ENCODE results near the gene VRK2. TPM values are rescaled to one million over a fixed set of nuclear protein-coding genes. Genes with fewer than 3 reads are reported as not detected.

Gene VRK2
- total and polyA plus RNA-seq, 5 donors, result 10.2 to 28.9 (median 23.5) TPM

- H3K27me3 ChIP-seq (ENCODE audit: control insufficient read depth, insufficient read depth), result no peaks in the 10 kb centered on the region
- 71% methylated on average over 2 of the region's 2 CpGs for WGBS
- no peak for DNase-seq
- ATAC-seq, result no peak
- intact Hi-C loops (cut with DNase I), result no loop called here
- no peak overlapping the region for H3K27ac ChIP-seq (ENCODE audit: low read length)
- H3K4me1 ChIP-seq (ENCODE audit: control insufficient read depth, insufficient read depth, low read length), result no peaks in the 10 kb centered on the region
- no peaks in the 10 kb centered on the region for H3K9me3 ChIP-seq (ENCODE audit: control insufficient read depth, low read length)
- H3K4me3 ChIP-seq (ENCODE audit: low read length), result no peak overlapping the region
Measured at GRCh38 chr2:58055033-58055786, 8.6 kb downstream of the VRK2 start.

- no peak overlapping the region for H3K4me3 ChIP-seq (ENCODE audit: low read length)
- DNase-seq (no peak), ATAC-seq (peak; percentile 74 to 84)
- H3K9me3 ChIP-seq (ENCODE audit: control insufficient read depth, low read length), result no peaks in the 10 kb centered on the region
- peak overlapping the region; percentile 92 for H3K27ac ChIP-seq (ENCODE audit: low read length)
- H3K27me3 ChIP-seq (ENCODE audit: control insufficient read depth, insufficient read depth), result no peaks in the 10 kb centered on the region
- H3K4me1 ChIP-seq (ENCODE audit: control insufficient read depth, insufficient read depth, low read length), result no peaks in the 10 kb centered on the region
- 70% methylated on average over 9 of the region's 9 CpGs for WGBS
- intact Hi-C loops (cut with DNase I), result no loop called here
Measured at GRCh38 chr2:58056192-58056916, 9.7 kb downstream of the VRK2 start.

GRCh38 chr2:58057707-58058530, 11.3 kb downstream of the VRK2 start:
- intact Hi-C loops (cut with DNase I), result no loop called here
- no peak overlapping the region for H3K4me3 ChIP-seq (ENCODE audit: low read length)
- no peaks in the 10 kb centered on the region for H3K9me3 ChIP-seq (ENCODE audit: control insufficient read depth, low read length)
- WGBS, result 81% methylated on average over 6 of the region's 6 CpGs
- H3K27ac ChIP-seq (ENCODE audit: low read length), result peak overlapping the region; percentile 23
- H3K4me1 ChIP-seq (ENCODE audit: control insufficient read depth, insufficient read depth, low read length), result no peaks in the 10 kb centered on the region
- H3K27me3 ChIP-seq (ENCODE audit: control insufficient read depth, insufficient read depth), result no peaks in the 10 kb centered on the region
- DNase-seq, result no peak
- no peak for ATAC-seq

- no peaks in the 10 kb centered on the region for H3K9me3 ChIP-seq (ENCODE audit: control insufficient read depth, low read length)
- DNase-seq, result no peak
- H3K4me3 ChIP-seq (ENCODE audit: low read length), result no peak overlapping the region
- peaks cover 1% of the 10 kb centered on the region for H3K4me1 ChIP-seq (ENCODE audit: control insufficient read depth, insufficient read depth, low read length)
- no peaks in the 10 kb centered on the region for H3K27me3 ChIP-seq (ENCODE audit: control insufficient read depth, insufficient read depth)
- intact Hi-C loops (cut with DNase I), result no loop called here
- WGBS, result 76% methylated on average over 2 of the region's 2 CpGs
- ATAC-seq, result peak in 1 of 2 donors; percentile 28
- no peak overlapping the region for H3K27ac ChIP-seq (ENCODE audit: low read length)
Measured at GRCh38 chr2:58063641-58064040, 17.0 kb downstream of the VRK2 start.

GRCh38 chr2:58064086-58064485, 17.5 kb downstream of the VRK2 start:
- Histone ChIP-seq H3K27ac (ENCODE audit: low read length) (no peak overlapping the region), H3K9me3 (ENCODE audit: control insufficient read depth, low read length) (no peaks in the 10 kb centered on the region), H3K4me1 (ENCODE audit: control insufficient read depth, insufficient read depth, low read length) (peaks cover 1% of the 10 kb centered on the region), H3K4me3 (ENCODE audit: low read length) (no peak overlapping the region), H3K27me3 (ENCODE audit: control insufficient read depth, insufficient read depth) (no peaks in the 10 kb centered on the region)
- intact Hi-C loops (cut with DNase I), result no loop called here
- no peak for DNase-seq
- 92% methylated on average over 2 of the region's 2 CpGs for WGBS
- no peak for ATAC-seq

GRCh38 chr2:58065248-58065647, 18.6 kb downstream of the VRK2 start:
- DNase-seq (no peak), ATAC-seq (no peak)
- Histone ChIP-seq H3K4me3 (ENCODE audit: low read length) (no peak overlapping the region), H3K9me3 (ENCODE audit: control insufficient read depth, low read length) (no peaks in the 10 kb centered on the region), H3K27me3 (ENCODE audit: control insufficient read depth, insufficient read depth) (no peaks in the 10 kb centered on the region), H3K27ac (ENCODE audit: low read length) (no peak overlapping the region), H3K4me1 (ENCODE audit: control insufficient read depth, insufficient read depth, low read length) (peaks cover 1% of the 10 kb centered on the region)
- WGBS, result 97% methylated on average over 1 of the region's 1 CpG
- intact Hi-C loops (cut with DNase I), result no loop called here

GRCh38 chr2:58067001-58067400, 20.4 kb downstream of the VRK2 start:
- Histone ChIP-seq H3K27ac (ENCODE audit: low read length) (no peak overlapping the region), H3K9me3 (ENCODE audit: control insufficient read depth, low read length) (no peaks in the 10 kb centered on the region), H3K4me3 (ENCODE audit: low read length) (no peak overlapping the region), H3K27me3 (ENCODE audit: control insufficient read depth, insufficient read depth) (no peaks in the 10 kb centered on the region), H3K4me1 (ENCODE audit: control insufficient read depth, insufficient read depth, low read length) (peaks cover 1% of the 10 kb centered on the region)
- ATAC-seq, result no peak
- DNase-seq, result no peak
- 95% methylated on average over 2 of the region's 2 CpGs for WGBS
- intact Hi-C loops (cut with DNase I), result no loop called here

- Histone ChIP-seq H3K4me1 (ENCODE audit: control insufficient read depth, insufficient read depth, low read length) (no peaks in the 10 kb centered on the region), H3K27me3 (ENCODE audit: control insufficient read depth, insufficient read depth) (no peaks in the 10 kb centered on the region), H3K27ac (ENCODE audit: low read length) (no peak overlapping the region), H3K4me3 (ENCODE audit: low read length) (no peak overlapping the region), H3K9me3 (ENCODE audit: control insufficient read depth, low read length) (no peaks in the 10 kb centered on the region)
- DNase-seq (no peak), ATAC-seq (no peak)
- 92% methylated on average over 2 of the region's 2 CpGs for WGBS
- intact Hi-C loops (cut with DNase I), result no loop called here
Measured at GRCh38 chr2:58070765-58071164, 24.2 kb downstream of the VRK2 start.

- Histone ChIP-seq H3K27me3 (ENCODE audit: control insufficient read depth, insufficient read depth) (no peaks in the 10 kb centered on the region), H3K4me3 (ENCODE audit: low read length) (no peak overlapping the region), H3K27ac (ENCODE audit: low read length) (no peak overlapping the region), H3K9me3 (ENCODE audit: control insufficient read depth, low read length) (no peaks in the 10 kb centered on the region), H3K4me1 (ENCODE audit: control insufficient read depth, insufficient read depth, low read length) (no peaks in the 10 kb centered on the region)
- intact Hi-C loops (cut with DNase I), result no loop called here
- DNase-seq (no peak), ATAC-seq (no peak)
- WGBS, result 67% methylated on average over 1 of the region's 1 CpG
Measured at GRCh38 chr2:58072102-58072501, 25.5 kb downstream of the VRK2 start.

GRCh38 chr2:58073008-58073407, 26.4 kb downstream of the VRK2 start:
- Histone ChIP-seq H3K4me1 (ENCODE audit: control insufficient read depth, insufficient read depth, low read length) (no peaks in the 10 kb centered on the region), H3K27me3 (ENCODE audit: control insufficient read depth, insufficient read depth) (no peaks in the 10 kb centered on the region), H3K9me3 (ENCODE audit: control insufficient read depth, low read length) (no peaks in the 10 kb centered on the region), H3K27ac (ENCODE audit: low read length) (no peak overlapping the region), H3K4me3 (ENCODE audit: low read length) (no peak overlapping the region)
- WGBS, result 96% methylated on average over 3 of the region's 3 CpGs
- ATAC-seq, result no peak
- intact Hi-C loops (cut with DNase I), result no loop called here
- DNase-seq, result no peak

- H3K27me3 ChIP-seq (ENCODE audit: control insufficient read depth, insufficient read depth), result no peaks in the 10 kb centered on the region
- no peak for ATAC-seq
- H3K4me1 ChIP-seq (ENCODE audit: control insufficient read depth, insufficient read depth, low read length), result no peaks in the 10 kb centered on the region
- intact Hi-C loops (cut with DNase I), result no loop called here
- H3K4me3 ChIP-seq (ENCODE audit: low read length), result no peak overlapping the region
- DNase-seq, result no peak
- WGBS, result 88% methylated on average over 3 of the region's 3 CpGs
- no peak overlapping the region for H3K27ac ChIP-seq (ENCODE audit: low read length)
- H3K9me3 ChIP-seq (ENCODE audit: control insufficient read depth, low read length), result no peaks in the 10 kb centered on the region
Measured at GRCh38 chr2:58073751-58074150, 27.1 kb downstream of the VRK2 start.
